Left ventricle myocardium superior (tissue), 1 donor: ENCODE results near the gene TENM4. TPM values are rescaled to one million over a fixed set of nuclear protein-coding genes. Genes with fewer than 3 reads are reported as not detected.

Source experiments
- ATAC-seq: fragments of 200-7000 bp; cut with Tn5 transposase; one replicate; pipeline ENCODE4 v1.9.1; 2020; ENCODE audit warnings: mild to moderate bottlenecking, moderate library complexity
- DNase-seq: peaks from one replicate; pipeline ENCODE4 v3.0.0-alpha.2; 2020
- intact Hi-C: fragments of 100-400 bp; cut with micrococcal nuclease; formaldehyde crosslinking; loops from one replicate; pipeline ENCODE4 v1.11.0; 2022
- total RNA-seq: library from RNA; stranded (reverse); fragmentation: NEBNext Ultra II Directional; extraction: Animal tissue kit (Norgen Biotek cat#: 25700); gene quantifications from one replicate; pipeline ENCODE4 v1.2.1, GENCODE V29; 2021
- donor health status: DM: no; HTN: yes; CAD: no; lungs with severe emphysema.

Gene TENM4
- total RNA-seq, 1 donor from 2014 or later, result 0.40 TPM

DNA sequence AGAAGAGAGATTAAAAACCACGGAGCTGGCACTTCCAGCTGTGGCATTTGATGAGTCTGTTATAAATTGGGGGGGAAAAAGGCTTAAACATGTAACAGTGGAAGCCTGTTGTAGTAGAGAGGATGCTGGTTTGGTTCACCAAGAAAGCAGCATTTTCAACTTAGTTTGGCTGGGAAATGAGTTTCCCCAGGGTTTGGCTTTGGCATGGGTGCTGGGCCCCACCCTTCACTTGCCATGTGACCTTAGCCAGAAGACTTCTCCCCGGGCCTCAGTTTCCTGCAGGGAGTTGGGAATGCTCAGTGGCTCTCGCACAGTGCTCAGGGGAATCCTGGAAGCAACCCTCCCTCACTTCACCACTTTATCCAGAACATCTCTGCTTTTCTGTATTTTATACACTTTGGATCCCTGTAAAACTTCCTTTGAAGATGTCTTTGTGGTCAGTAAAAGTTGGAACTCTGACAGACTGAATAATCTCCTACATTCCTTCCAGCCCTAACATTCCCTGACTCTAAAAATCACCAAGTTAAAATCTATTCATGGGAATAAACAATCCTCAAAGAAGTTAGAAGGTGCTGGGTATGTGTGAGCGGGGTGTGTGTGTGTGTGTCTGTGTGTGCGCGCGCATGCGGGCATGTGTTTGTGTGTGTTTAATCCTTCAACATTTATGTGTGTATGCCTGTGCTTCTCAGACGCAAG, 166.0 kb downstream of the TENM4 start:
- intact Hi-C loops, result no loop called here
- DNase-seq, result no peak
- no peak for ATAC-seq

GRCh38 chr11:79273781-79274180, 167.0 kb downstream of the TENM4 start:
- ATAC-seq (no peak), DNase-seq (no peak)
- intact Hi-C loops, result no loop called here

GRCh38 chr11:79269611-79270307, 171.1 kb downstream of the TENM4 start:
- no peak for DNase-seq
- intact Hi-C loops, result no loop called here
- no peak for ATAC-seq

DNA sequence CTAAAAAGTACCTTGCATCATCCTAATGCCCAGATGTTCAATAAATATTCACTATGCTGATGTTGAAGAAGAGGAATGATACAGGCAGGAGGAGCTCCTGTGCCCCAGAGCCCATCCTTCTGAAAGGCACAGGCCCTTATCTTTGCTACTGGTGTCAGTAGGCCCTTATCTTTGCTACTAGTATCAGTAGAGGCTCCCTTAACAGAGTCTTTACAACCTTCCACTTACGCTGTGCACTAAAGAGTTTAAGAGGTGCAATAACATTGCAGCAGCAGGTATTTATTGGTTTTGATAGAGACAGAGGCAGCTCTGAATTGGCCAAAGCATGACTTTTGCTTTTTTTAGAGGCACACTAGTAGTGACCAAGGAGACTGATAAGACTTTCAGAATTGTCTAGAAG, 174.4 kb downstream of the TENM4 start:
- ATAC-seq (no peak), DNase-seq (no peak)
- intact Hi-C loops, result no loop called here

- intact Hi-C loops, result no loop called here
- no peak for DNase-seq
- peak; percentile 31 for ATAC-seq
Measured at GRCh38 chr11:79265756-79266322, 175.0 kb downstream of the TENM4 start.

GRCh38 chr11:79264284-79264683, 176.5 kb downstream of the TENM4 start:
- intact Hi-C loops, result no loop called here
- no peak for ATAC-seq

DNA sequence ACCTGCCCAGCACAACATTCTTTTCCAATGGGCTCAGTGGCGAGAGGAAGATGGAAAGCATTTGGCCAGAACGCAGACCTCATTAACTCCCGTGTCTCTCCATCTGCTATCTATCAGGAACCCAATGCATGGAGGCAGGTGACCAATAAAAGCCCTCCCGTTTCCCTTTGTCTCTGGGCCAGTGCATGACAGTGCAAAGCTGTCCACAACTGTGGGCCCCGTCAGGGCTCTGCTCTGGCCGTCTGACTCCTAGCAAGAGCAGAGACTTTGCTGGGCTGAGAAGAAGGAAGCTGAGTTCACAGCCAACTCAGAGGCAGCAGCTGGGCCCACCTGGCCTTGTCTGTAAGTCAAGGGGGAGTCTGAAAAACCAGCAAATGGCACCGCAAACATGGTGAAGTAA, 177.8 kb downstream of the TENM4 start:
- ATAC-seq (peak; percentile 94), DNase-seq (peak; percentile 89)
- intact Hi-C loops, result no loop called here

More at GRCh38 chr11:79264284-79264683, 176.5 kb downstream of the TENM4 start:
- no peak for DNase-seq

DNA sequence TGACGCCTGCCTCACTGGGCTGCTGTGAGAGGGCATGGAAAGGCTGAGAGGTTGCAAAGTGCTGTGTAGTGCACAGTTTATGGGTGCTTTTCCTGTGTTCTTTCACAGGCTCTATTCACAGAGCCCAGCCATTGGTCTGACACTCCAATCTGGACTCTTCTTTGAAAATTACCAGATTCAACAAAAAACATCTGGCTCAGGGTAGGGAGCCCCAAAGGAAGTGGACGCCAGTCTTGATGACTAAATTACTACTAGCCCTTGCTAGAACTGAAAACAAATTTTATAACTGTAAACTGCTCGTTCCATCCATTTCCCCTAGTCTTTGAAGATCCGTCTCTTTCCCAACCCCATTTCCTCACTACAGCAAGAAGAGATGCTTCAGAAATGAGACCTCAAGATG, 178.6 kb downstream of the TENM4 start:
- DNase-seq (no peak), ATAC-seq (peak; percentile 80)
- intact Hi-C loops, result no loop called here

- intact Hi-C loops, result no loop called here
- DNase-seq (no peak), ATAC-seq (no peak)
Measured at GRCh38 chr11:79261684-79262083, 179.1 kb downstream of the TENM4 start.

- intact Hi-C loops, result no loop called here
- DNase-seq (no peak), ATAC-seq (no peak)
Measured at GRCh38 chr11:79259800-79260199, 181.0 kb downstream of the TENM4 start.

- intact Hi-C loops, result no loop called here
- DNase-seq, result no peak
- no peak for ATAC-seq
Measured at GRCh38 chr11:79258576-79258975, 182.3 kb downstream of the TENM4 start.

DNA sequence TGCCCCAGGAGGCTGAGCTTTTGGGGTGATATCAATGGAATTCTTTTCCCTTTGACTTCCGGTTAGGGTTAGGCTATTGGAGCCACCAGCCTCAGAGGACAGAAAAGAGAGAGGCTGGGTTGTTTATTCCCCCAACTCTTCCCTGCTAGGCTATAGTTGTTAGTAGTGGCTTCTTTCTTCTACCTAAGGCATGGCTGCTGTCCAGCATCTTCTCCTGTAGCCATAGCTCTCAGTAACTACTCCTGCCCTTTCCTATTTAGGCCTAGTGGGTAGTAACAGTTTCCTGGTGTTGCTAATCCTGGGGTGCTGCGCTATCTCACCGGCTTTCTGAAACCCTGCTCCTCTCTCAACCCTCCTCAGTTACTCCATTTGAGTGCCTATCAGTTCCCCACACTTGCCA, 184.9 kb downstream of the TENM4 start:
- ATAC-seq (no peak), DNase-seq (no peak)
- intact Hi-C loops, result no loop called here

- intact Hi-C loops, result no loop called here
- DNase-seq, result no peak
- peak; percentile 38 for ATAC-seq
Measured at GRCh38 chr11:79253280-79253679, 187.6 kb downstream of the TENM4 start.

DNA sequence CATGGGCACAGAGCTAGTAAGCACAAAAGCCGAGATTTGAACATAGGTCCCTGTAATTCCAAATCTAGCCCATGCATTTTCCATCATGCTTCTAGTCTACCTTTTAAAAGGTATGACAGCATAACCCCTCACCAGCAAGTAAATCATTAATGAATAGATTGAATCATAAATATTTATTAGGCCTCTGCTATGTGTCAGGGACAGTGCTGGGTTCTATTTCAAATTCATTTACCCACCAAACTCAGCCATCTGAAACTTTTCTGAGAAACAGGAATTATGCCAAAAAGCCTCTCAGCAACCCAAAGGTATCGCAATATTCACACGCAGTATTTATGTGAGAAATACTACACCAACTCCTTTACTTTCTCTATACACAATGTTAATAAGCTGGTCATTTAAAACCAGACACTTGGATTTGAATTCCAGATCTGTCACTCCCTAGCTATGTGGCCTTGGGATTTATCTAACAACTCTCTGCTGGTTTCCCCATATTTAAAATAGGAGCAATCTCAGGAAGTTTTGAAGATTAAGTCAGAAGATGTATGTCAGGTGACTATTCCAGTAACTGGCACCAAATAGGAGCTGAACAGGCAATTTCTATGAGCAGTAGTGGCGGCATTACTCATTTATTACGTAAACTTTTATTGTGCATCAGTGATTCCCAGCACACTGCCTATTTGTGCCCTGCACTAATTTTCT, 191.4 kb downstream of the TENM4 start:
- DNase-seq (no peak), ATAC-seq (no peak)
- intact Hi-C loops, result no loop called here

- peak; percentile 11 for ATAC-seq
- intact Hi-C loops, result no loop called here
- no peak for DNase-seq
Measured at GRCh38 chr11:79244798-79245197, 196.0 kb downstream of the TENM4 start.

DNA sequence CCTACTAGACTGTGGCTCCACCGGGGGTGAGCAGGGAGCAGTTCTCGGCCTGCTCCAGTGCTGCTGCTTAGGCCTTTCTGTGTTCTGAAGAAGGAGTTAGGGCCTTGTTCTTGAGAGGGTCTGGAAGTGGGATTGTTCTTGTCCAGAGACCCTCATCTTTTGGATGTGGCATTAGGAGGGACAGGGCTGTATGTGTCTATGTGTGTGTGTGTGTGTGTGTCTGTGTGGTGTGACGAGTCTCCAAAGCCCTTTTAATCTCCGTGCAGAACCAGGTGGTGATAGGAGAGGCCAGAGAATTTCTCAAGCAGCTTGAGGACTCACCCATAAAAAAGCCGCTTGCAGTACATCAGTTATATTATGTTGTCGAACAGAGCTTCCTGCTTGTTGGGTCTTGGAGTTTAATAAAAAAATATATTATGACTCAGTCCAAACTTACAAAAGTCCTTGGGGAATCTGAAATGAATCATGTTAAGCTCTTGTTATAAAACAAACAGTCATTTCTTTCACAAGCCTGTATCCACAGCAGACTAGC, 196.5 kb downstream of the TENM4 start:
- DNase-seq, result no peak
- peak; percentile 91 for ATAC-seq
- intact Hi-C loops, result no loop called here

DNA sequence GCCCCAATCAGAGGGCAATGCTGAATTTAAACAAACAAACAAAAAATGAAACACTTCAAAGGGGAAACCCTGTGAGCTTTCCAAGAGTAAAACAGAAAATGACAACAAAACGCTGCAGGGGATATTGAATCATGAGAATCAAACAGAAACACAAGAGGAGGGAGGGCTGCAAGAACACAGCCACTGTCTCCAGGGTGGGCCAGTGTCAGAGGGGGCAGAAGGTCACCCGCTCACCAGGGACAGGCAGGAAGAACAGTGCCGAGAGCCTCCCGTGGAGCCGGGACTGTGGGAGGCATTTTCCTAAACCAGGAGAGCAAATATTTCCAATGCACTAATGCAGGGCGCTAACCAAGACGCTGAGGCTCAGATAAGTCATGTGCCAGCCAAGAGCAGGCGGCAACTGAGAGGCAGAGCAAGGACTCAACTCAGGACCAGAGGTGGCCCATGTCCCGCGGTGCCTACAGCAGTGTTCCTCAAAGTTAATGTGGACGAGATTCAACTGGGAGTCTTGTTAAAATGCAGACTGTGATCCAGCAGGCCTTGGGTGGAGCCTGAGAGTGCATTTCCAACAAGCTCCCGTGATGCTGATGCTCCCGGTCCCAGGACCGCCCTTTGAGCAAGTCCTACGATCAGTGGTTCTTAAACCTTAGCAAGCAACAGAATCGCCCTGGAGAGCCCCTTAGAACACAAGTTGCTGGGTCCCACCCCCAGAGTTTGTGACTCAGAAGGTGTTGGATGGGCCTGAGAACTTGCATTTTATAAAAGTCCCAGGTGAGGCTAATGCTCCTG, 197.2 kb downstream of the TENM4 start:
- ATAC-seq, result peak; percentile 36
- DNase-seq, result no peak
- intact Hi-C loops, result no loop called here

DNA sequence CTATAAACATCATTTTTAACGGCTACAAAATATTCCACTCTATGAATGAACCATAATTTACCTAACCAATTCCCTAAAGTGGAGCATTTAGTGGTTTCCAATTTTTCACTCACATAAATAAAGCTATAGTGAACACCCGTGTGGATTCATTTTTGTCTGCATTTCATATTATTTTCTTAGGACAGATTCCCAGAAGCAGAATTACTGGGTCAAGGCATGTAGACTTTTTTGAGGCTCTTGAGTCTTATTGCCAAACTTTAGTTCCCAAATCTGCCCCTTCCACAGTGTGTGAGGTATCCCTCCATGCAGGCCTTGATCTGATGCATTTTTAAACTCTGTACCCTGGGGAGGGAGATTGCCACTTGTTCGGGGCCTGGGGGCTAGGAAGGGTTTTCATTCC, 198.2 kb downstream of the TENM4 start:
- ATAC-seq (no peak), DNase-seq (no peak)
- intact Hi-C loops, result no loop called here

- no peak for DNase-seq
- no peak for ATAC-seq
- intact Hi-C loops, result no loop called here
Measured at GRCh38 chr11:79241852-79242241, 199.0 kb downstream of the TENM4 start.
